GM23248 (cell line): ENCODE measurements around the gene PHF21A. TPM values are rescaled to one million over a fixed set of nuclear protein-coding genes. Genes with fewer than 3 reads are reported as not detected.

Experiments used
- DNase-seq: peaks from one replicate; pipeline ENCODE4 v3.0.0-alpha.2; 2015
- H2AFZ ChIP-seq: fragments of 200-600 bp; sonication (generic); 2 replicates; pipeline ENCODE4 v1.6.1; 2016; ENCODE audit warnings: antibody characterized with exemption
- H3F3A ChIP-seq: fragments of 200-600 bp; sonication (generic); 2 replicates; pipeline ENCODE4 v1.6.1; 2016; ENCODE audit warnings: mild to moderate bottlenecking, antibody characterized with exemption, mixed run types; ENCODE audit not compliant: insufficient read depth
- H3K27ac ChIP-seq: fragments of 200-600 bp; sonication (generic); 2 replicates; pipeline ENCODE4 v1.5.1; 2016; ENCODE audit warnings: mild to moderate bottlenecking
- H3K27me3 ChIP-seq: fragments of 200-600 bp; sonication (generic); replicated peaks from 2 replicates; pipeline ENCODE4 v1.6.1; 2016; ENCODE audit warnings: mild to moderate bottlenecking; ENCODE audit not compliant: insufficient read depth
- H3K36me3 ChIP-seq: fragments of 200-600 bp; sonication (generic); 2 replicates; pipeline ENCODE4 v1.6.1; 2016; ENCODE audit warnings: low read depth, mild to moderate bottlenecking
- H3K4me1 ChIP-seq: fragments of 200-600 bp; sonication (generic); 2 replicates; pipeline ENCODE4 v1.6.1; 2016; ENCODE audit warnings: mild to moderate bottlenecking; ENCODE audit not compliant: insufficient read depth
- H3K4me2 ChIP-seq: fragments of 200-600 bp; sonication (generic); one replicate; pipeline ENCODE4 v1.6.1; 2016; ENCODE audit warnings: mild to moderate bottlenecking; ENCODE audit not compliant: unreplicated experiment
- H3K4me3 ChIP-seq: fragments of 200-600 bp; sonication (generic); 2 replicates; pipeline ENCODE4 v1.5.1; 2016; ENCODE audit warnings: mild to moderate bottlenecking
- H3K79me2 ChIP-seq: fragments of 200-600 bp; sonication (generic); 2 replicates; pipeline ENCODE4 v1.6.1; 2016; ENCODE audit warnings: mild to moderate bottlenecking; ENCODE audit not compliant: insufficient read depth
- H3K9ac ChIP-seq: fragments of 200-600 bp; sonication (generic); 2 replicates; pipeline ENCODE4 v1.6.1; 2016; ENCODE audit warnings: mild to moderate bottlenecking
- H3K9me2 ChIP-seq: fragments of 200-600 bp; sonication (generic); 2 replicates; pipeline ENCODE4 v1.6.1; 2016; ENCODE audit warnings: mixed run types, mild to moderate bottlenecking, moderate library complexity; ENCODE audit not compliant: insufficient read depth
- H3K9me3 ChIP-seq: fragments of 200-600 bp; sonication (generic); one replicate; pipeline ENCODE4 v1.6.1; 2017; ENCODE audit warnings: low read depth
- H4K20me1 ChIP-seq: fragments of 200-600 bp; sonication (generic); 2 replicates; pipeline ENCODE4 v1.6.0; 2016; ENCODE audit not compliant: insufficient read depth
- EZH2 ChIP-seq: fragments of 200-600 bp; sonication (generic); IDR thresholded peaks from 2 replicates; pipeline ENCODE4 v1.6.1; 2018; ENCODE audit warnings: antibody characterized with exemption, mild to moderate bottlenecking; ENCODE audit not compliant: insufficient read depth, poor library complexity, severe bottlenecking
- EZH2phosphoT487 ChIP-seq: fragments of 200-600 bp; sonication (generic); IDR thresholded peaks from 2 replicates; pipeline ENCODE4 v1.6.1; 2018; ENCODE audit warnings: antibody characterized with exemption, moderate library complexity, mild to moderate bottlenecking, low read depth; ENCODE audit not compliant: insufficient read depth
- WGBS, 2 experiments: methylation state at CpG; one replicate each; pipeline ENCODE4 v1.1.6; 2015 to 2017; ENCODE audit warnings: low lambda C conversion rate in 2 of 2, low coverage in 1 of 2; ENCODE audit errors: missing lambda C conversion rate in 2 of 2; 5-methylcytosine and 5-hydroxymethylcytosine counted together
- in situ Hi-C: fragments of 300-500 bp; cut with MboI; formaldehyde crosslinking; loops from 2 replicates; pipeline ENCODE4 v1.15.0; 2020
- polyA plus RNA-seq: library from polyadenylated mRNA; unstranded; fragments of >200 nt; fragmentation: Nextera tagmentation; extraction: Ambion mirVana; gene quantifications from 2 replicates; pipeline ENCODE4 v1.2.1, GENCODE V29; 2016
- total RNA-seq: library from RNA; depleted of rRNA; stranded (reverse); fragments of >200 nt; shearing (Covaris generic); gene quantifications from 2 replicates; pipeline ENCODE4 v1.2.3, GENCODE V29; 2014

The PHF21A gene
- total and polyA plus RNA-seq, 2 experiments from 2014 or later = 11.2 to 17.0 TPM

DNA sequence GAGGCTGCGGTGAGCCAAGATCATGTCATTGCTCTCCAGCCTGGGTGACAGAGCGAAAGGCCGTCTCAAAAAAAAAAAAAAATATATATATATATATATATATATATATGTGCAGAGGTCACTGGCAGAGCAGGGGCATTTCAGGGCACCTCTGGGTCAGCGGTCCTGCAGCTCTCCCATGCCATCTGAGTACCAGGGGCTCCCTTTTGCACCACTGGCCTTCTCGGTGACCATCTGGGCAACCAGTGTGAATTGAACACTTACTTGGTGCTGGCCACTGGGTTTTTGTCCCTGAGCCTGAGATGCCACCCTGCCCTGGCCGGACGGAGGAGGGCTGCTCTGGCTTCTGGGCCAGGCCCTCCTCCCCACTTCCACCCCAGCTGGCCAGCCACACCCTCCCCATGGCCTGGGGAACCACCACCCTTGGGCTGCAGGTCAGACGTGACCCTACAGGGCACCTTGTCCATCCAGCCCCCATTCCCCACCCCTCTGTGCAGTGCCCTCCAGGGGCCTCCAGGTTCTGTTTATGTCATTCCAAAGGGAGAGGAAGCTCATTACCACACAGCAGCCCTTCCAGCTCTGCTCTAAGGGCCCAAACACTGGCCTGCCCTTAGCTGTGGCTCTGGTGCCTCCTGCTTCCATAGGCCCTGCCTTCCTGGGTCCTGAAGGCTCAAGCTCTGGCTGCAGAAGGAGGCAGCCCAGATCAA is 225.5 kb downstream of the PHF21A start:
- Histone ChIP-seq H3K9me2 (no peaks in the 10 kb centered on the region), H3K9me3 (no peaks in the 10 kb centered on the region), H3K4me2 (no peak overlapping the region), H4K20me1 (no peaks in the 10 kb centered on the region), H3K27me3 (no peaks in the 10 kb centered on the region), H3F3A (no peaks in the 10 kb centered on the region), H3K4me1 (no peaks in the 10 kb centered on the region), H3K36me3 (no peaks in the 10 kb centered on the region), H3K4me3 (no peak overlapping the region), H2AFZ (no peak overlapping the region), H3K79me2 (no peaks in the 10 kb centered on the region), H3K9ac (no peak overlapping the region), H3K27ac (no peak overlapping the region)
- in situ Hi-C loops = no loop called here
- 85 to 87% methylated on average over 5 to 8 of the region's 8 CpGs for WGBS, 2 experiments
- no peak for DNase-seq
- TF ChIP-seq EZH2phosphoT487 = no peak
- TF ChIP-seq EZH2 = no peak

DNA sequence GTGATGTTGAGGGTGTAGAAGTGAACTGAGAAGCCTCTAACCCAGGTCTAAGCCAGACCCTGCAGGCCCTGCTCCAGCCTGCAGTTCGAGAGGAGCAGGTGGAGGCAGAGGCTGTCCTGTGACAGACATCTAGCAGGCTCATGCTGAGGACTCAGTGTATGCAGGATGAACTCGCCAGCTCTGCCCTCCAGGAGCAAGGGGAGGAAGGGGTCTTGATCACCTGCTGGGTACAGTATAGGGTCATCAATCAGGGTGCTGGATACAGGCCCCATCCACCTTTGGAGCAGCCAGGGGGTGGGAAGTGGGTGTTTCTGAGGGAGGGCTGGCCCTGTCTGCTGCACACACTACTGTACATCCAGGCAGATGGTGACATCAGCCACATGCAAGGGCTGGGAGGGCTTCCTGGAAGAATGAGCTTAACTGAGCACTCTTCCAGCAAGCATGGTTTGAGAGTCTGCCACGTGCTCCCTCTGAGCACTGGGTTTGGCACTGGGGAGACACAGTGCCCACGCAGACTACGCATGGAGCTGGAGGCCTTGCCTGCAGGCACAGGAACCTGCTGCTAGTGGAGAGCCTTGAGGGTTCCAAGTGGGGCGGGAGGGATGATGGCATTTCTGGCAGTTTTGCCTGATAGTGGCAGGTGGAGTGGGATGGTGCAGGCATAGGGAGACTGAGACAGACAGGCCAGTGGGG is 226.6 kb downstream of the PHF21A start:
- TF ChIP-seq EZH2phosphoT487 (no peak), EZH2 (no peak)
- Histone ChIP-seq H3K36me3 (no peaks in the 10 kb centered on the region), H3K4me2 (no peak overlapping the region), H3K27me3 (no peaks in the 10 kb centered on the region), H3K9me3 (no peaks in the 10 kb centered on the region), H3K27ac (no peak overlapping the region), H3K4me1 (no peaks in the 10 kb centered on the region), H3K4me3 (no peak overlapping the region), H3K79me2 (no peaks in the 10 kb centered on the region), H2AFZ (no peak overlapping the region), H3K9me2 (no peaks in the 10 kb centered on the region), H3F3A (no peaks in the 10 kb centered on the region), H3K9ac (no peak overlapping the region), H4K20me1 (no peaks in the 10 kb centered on the region)
- WGBS, 2 experiments = 55 to 56% methylated on average over 6 of the region's 6 CpGs
- no peak for DNase-seq
- in situ Hi-C loops = no loop called here

DNA sequence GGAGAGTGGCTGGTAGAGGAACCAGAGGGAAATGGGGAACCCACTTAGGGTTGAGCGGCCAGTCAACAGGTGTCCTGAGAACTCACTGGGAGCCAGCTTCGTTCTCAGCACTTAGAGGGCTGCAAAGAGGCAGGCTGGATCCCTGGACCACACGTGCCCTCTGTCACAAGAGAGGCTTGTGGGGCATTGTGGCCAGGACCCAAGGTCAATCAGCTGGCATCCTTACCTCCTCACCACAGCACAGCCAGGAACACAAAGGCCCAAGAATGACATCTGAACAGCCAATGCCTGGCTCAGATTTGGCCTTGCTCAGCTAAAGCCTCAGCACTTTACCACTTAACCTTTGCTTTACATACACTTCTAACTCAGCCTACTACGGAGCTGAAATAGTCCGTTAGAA is 228.4 kb downstream of the PHF21A start:
- in situ Hi-C loops = no loop called here
- H3F3A ChIP-seq = no peaks in the 10 kb centered on the region
- no peaks in the 10 kb centered on the region for H3K9me2 ChIP-seq
- no peak overlapping the region for H3K4me2 ChIP-seq
- 35 to 37% methylated on average over 5 of the region's 5 CpGs for WGBS, 2 experiments
- H3K4me1 ChIP-seq = no peaks in the 10 kb centered on the region
- no peaks in the 10 kb centered on the region for H3K79me2 ChIP-seq
- no peaks in the 10 kb centered on the region for H3K27me3 ChIP-seq
- no peak overlapping the region for H3K9ac ChIP-seq
- no peak overlapping the region for H3K27ac ChIP-seq
- H3K4me3 ChIP-seq = no peak overlapping the region
- no peak overlapping the region for H2AFZ ChIP-seq
- DNase-seq = no peak
- H4K20me1 ChIP-seq = no peaks in the 10 kb centered on the region
- H3K36me3 ChIP-seq = no peaks in the 10 kb centered on the region
- no peaks in the 10 kb centered on the region for H3K9me3 ChIP-seq
- TF ChIP-seq EZH2phosphoT487 (no peak), EZH2 (no peak)

DNA sequence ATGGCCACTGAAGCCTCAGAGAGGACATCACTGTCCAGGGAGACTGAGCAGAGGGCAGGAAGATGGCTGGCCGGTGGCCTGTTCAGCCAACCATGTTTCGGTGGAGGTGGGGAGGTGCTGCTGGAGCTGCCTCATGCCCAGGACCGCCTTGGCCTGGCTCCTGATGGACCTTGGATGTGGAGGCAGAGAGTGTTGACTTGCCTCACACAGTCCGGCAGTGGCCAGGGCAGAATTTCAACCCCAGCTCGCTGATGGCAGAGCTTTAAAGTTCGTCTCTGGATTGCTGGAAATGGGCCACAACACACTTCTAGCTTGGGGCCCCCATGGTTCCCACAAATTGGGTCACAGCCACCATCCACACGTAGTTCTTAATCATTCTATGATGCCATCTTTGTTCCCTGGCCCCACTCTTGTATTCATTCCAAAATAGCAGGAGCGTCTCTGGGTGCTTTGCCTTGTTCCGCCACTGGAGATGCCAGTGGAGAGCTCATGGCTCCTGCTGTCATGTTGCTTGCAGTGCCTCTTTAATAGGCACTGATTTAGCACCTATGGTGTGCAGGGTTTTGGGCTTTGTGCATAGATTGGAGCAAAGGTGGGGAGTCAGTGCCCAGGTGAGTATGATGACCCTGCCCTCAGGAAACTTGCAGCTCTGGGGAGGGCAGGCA is 230.2 kb downstream of the PHF21A start:
- in situ Hi-C loops = no loop called here
- H3K9me2 ChIP-seq = no peaks in the 10 kb centered on the region
- no peaks in the 10 kb centered on the region for H3K27me3 ChIP-seq
- H3K79me2 ChIP-seq = no peaks in the 10 kb centered on the region
- H3K36me3 ChIP-seq = no peaks in the 10 kb centered on the region
- H2AFZ ChIP-seq = no peak overlapping the region
- H3K4me1 ChIP-seq = no peaks in the 10 kb centered on the region
- whole genome bisulfite sequencing, 2 experiments = 72 to 75% methylated on average over 9 of the region's 9 CpGs
- H3F3A ChIP-seq = no peaks in the 10 kb centered on the region
- H3K9ac ChIP-seq = no peak overlapping the region
- TF ChIP-seq EZH2phosphoT487 = no peak
- TF ChIP-seq EZH2 = no peak
- no peak overlapping the region for H3K27ac ChIP-seq
- no peaks in the 10 kb centered on the region for H4K20me1 ChIP-seq
- no peaks in the 10 kb centered on the region for H3K9me3 ChIP-seq
- H3K4me3 ChIP-seq = no peak overlapping the region
- no peak for DNase-seq
- no peak overlapping the region for H3K4me2 ChIP-seq
